HL-60 (cell line): ENCODE measurements around the gene KRTAP13-3.

Experiments
- DNase-seq, 2 experiments: peaks; one replicate each; pipeline ENCODE4 v3.0.0-alpha.2; 2010 to 2020; ENCODE audit warnings: low read depth in 1 of 2, low spot score in 1 of 2
- H3K27ac ChIP-seq: fragments of 250-450 bp; sonication (Bioruptor Pico); replicated peaks from 2 replicates; pipeline ENCODE4 v1.5.1; 2020; ENCODE audit warnings: mild to moderate bottlenecking, moderate library complexity
- H3K27me3 ChIP-seq: fragments of 250-450 bp; sonication (Bioruptor Pico); 2 replicates; pipeline ENCODE4 v1.5.1; 2021; ENCODE audit warnings: mild to moderate bottlenecking, moderate library complexity; ENCODE audit not compliant: insufficient read depth, poor library complexity, severe bottlenecking
- H3K4me3 ChIP-seq: replicated peaks from 2 replicates; pipeline ENCODE4 v1.5.1; 2011; ENCODE audit warnings: mild to moderate bottlenecking, control low read depth, low read length; ENCODE audit not compliant: insufficient read depth
- CTCF ChIP-seq: IDR thresholded peaks from one replicate; pipeline ENCODE4 v1.5.1; 2011; ENCODE audit warnings: low read length, control low read depth, inconsistent platforms; ENCODE audit not compliant: insufficient read depth
- GABPA ChIP-seq: IDR thresholded peaks from 2 replicates; pipeline ENCODE4 v1.6.1; 2012; ENCODE audit warnings: low read depth
- POLR2AphosphoS5 ChIP-seq: IDR thresholded peaks from 2 replicates; pipeline ENCODE4 v1.6.1; 2012; ENCODE audit warnings: low read depth
- SPI1 ChIP-seq: IDR thresholded peaks from 2 replicates; pipeline ENCODE4 v1.6.1; 2012; ENCODE audit warnings: low read depth, mild to moderate bottlenecking, borderline replicate concordance
- TF ChIP-seq, protein P1 (sequence below): IDR thresholded peaks from 2 replicates; pipeline ENCODE4 v1.6.1; 2012; ENCODE audit warnings: low read depth; ENCODE audit not compliant: insufficient replicate concordance

Gene KRTAP13-3

GRCh38 chr21:30415993-30416392 is 9.7 kb downstream of the KRTAP13-3 start:
- Histone ChIP-seq H3K4me3 (no peak overlapping the region), H3K27me3 (no peaks in the 10 kb centered on the region), H3K27ac (no peak overlapping the region)
- no peak for DNase-seq
- TF ChIP-seq SPI1 (no peak), CTCF (no peak), POLR2AphosphoS5 (no peak), GABPA (no peak)
- TF ChIP-seq, protein P1, sequence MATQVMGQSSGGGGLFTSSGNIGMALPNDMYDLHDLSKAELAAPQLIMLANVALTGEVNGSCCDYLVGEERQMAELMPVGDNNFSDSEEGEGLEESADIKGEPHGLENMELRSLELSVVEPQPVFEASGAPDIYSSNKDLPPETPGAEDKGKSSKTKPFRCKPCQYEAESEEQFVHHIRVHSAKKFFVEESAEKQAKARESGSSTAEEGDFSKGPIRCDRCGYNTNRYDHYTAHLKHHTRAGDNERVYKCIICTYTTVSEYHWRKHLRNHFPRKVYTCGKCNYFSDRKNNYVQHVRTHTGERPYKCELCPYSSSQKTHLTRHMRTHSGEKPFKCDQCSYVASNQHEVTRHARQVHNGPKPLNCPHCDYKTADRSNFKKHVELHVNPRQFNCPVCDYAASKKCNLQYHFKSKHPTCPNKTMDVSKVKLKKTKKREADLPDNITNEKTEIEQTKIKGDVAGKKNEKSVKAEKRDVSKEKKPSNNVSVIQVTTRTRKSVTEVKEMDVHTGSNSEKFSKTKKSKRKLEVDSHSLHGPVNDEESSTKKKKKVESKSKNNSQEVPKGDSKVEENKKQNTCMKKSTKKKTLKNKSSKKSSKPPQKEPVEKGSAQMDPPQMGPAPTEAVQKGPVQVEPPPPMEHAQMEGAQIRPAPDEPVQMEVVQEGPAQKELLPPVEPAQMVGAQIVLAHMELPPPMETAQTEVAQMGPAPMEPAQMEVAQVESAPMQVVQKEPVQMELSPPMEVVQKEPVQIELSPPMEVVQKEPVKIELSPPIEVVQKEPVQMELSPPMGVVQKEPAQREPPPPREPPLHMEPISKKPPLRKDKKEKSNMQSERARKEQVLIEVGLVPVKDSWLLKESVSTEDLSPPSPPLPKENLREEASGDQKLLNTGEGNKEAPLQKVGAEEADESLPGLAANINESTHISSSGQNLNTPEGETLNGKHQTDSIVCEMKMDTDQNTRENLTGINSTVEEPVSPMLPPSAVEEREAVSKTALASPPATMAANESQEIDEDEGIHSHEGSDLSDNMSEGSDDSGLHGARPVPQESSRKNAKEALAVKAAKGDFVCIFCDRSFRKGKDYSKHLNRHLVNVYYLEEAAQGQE = no peak

GRCh38 chr21:30408782-30409494 is 16.8 kb downstream of the KRTAP13-3 start:
- Histone ChIP-seq H3K27ac (no peak overlapping the region), H3K27me3 (no peaks in the 10 kb centered on the region), H3K4me3 (no peak overlapping the region)
- TF ChIP-seq POLR2AphosphoS5 (no peak), CTCF (peak; percentile 44)
- peak; percentile 15 to 60 for DNase-seq

DNA sequence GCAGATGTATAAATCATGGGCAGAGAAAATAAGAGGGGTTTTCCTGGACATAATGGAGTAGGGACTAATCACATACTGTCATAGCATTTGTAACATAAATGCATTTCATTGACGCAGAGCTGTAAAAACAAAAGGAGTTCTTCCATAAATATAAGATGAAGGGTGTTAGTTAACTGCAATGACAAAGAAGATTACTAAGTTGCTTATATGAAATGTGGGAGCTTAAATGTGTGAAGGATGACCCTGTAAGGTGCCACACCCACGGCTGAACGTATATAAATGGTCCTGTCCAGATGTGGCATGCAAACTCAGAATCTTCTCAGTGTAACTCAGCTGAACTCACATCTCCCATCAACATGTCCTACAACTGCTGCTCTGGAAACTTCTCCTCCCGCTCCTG is 30.0 kb downstream of the KRTAP13-3 start, which contains the start of gene KRTAP13-1:
Gene KRTAP13-1 (plus strand): TSS at position 301 of the 400 bp plus-strand sequence. CDS start 56 bp downstream, at position 357.
- Histone ChIP-seq H3K27me3 (no peaks in the 10 kb centered on the region), H3K27ac (no peak within 1 kb of the TSS), H3K4me3 (no peak within 1 kb of the TSS)
- TF ChIP-seq POLR2AphosphoS5 = no peak
- no peak for TF ChIP-seq GABPA
- no peak for TF ChIP-seq CTCF
- no peak for DNase-seq

- TF ChIP-seq, protein P1 = no peak
- TF ChIP-seq POLR2AphosphoS5 (no peak), GABPA (no peak), CTCF (no peak), SPI1 (no peak)
- H3K27me3 ChIP-seq = no peaks in the 10 kb centered on the region
- H3K27ac ChIP-seq = no peak overlapping the region
- DNase-seq = no peak
- no peak overlapping the region for H3K4me3 ChIP-seq
Measured at GRCh38 chr21:30391492-30392025, 34.2 kb downstream of the KRTAP13-3 start.
